HS-5 (cell line): ENCODE data around the gene LGR6.
A peak's percentile ranks its signal among the peaks of the same experiment; 100 is the strongest.
"Not testable (repeated sequence)": the region's sequence is repeated elsewhere in the genome, so short reads cannot be mapped to it uniquely, and the experiment has no call there.

Experiments
- DNase-seq: peaks from one replicate; pipeline ENCODE4 v3.0.0-alpha.2; 2012; ENCODE audit warnings: low read depth

The LGR6 gene

DNA sequence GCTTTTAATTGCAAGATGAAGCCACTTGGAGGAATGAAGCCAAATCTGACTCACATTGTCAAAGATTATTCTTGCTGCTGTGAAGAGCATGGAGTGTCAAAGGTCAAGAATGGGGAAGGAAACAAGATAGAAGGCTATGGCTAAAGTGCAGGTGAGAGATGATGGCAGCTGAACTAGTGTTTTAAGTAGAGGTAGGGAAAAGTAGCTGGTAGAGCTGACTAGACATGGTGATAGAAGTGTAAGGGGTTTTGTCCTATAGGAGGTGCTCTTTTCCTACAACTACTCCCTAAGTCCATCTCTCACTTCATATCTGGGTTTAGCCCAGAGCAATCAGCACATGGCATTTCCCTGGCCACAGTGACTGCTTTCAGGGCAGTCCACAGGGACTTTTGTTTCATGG is 136.3 kb downstream of the LGR6 start:
- DNase-seq: no peak

DNA sequence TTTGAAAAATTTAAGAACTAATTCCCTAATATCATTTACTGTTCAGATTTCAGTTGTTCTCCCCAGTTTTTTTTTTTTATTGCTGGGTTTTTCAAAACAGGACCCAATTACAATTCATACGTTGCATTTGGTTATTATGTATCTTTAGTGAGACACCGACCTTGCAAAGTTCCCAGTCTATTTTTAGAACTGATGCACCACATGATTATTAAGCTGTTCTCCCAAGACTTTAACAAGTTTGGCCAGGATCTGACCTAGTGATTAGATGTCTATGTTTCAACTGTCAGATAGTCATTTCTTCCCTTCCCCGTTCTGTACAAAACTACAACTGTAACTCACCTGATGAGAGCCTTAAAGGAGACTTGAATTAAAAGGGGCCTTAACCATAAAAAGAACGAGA is 140.3 kb downstream of the LGR6 start:
- no peak for DNase-seq

DNA sequence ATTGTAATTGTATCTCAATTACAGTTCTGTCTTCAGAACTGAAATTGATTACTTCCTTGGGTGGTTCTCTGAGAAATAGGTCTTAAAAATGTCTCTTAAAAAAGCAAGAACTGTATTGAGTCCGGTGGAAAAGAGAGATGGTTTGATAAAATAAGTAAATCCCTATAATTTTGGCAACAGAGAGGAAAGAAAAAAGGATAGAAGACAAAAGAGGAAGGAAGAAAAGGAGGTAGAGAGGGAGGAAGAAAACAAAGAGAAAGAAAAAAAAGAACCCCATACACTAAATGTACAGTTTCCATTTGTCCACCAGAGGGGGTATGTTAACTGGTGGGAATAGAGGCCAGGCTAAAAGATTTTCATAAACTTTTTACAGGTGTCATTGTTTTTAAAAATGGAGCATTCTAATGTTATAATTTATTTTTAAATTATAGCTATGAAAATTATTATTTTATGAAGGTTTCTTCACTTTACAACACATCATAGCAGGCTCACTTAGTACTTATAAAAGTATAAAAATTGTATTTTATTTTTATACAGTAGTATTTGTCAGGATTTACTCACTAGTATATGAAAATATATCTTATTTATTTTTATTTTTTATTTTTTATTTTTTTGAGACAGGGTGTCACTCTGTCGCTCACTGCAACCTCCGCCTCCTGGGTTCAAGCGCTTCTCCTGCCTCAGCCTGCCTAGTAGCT is 150.2 kb downstream of the LGR6 start:
- no peak for DNase-seq

DNA sequence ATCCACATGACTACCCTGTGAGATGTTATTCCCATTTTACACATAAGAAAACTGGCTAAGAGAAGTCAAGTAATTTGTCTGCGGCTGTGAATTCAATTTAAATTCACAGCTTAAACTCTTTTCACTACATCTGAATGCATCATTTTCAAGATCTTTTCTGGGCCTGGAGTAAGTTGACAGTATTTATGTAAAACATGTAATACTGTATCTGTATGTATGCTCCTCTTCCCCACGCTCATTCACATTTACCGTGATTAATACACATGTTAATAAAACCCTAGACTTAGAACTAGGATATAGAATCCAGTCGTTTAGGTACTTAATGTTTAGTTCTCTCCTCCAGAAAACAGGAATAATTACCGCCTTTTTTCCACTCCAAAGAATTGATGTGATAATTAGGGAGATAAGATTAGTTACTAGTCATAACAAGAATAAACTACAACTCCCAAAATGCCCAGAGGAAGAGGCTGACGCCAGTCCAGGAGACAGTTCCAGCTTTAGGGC is 154.5 kb downstream of the LGR6 start:
- DNase-seq: no peak

DNA sequence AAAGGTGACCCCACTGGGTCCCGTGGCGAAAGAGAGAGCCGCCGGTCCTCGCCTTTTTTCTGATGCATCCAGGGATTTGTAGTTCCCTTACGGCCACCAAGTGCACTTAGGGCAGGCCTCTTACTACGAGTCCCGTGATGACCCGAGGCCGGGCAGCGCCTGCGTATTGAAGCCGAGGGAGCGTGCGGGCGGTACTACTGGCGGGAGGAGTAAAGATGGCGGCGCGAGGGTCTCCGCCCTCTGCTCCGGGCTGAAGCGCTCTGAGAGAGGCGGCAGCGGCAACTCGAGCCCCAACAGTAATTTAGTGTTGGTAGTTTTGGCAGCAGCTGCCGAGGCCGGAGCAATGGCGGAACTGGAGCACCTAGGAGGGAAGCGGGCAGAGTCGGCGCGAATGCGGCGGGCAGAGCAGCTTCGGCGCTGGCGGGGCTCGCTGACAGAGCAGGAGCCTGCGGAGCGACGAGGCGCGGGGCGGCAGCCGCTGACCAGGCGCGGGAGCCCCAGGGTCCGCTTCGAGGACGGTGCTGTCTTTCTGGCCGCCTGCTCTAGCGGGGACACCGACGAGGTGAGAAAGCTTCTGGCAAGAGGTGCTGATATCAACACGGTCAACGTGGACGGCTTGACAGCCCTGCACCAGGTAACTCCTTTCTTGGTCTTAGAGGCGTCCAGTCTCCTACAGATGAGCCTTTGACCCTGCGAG is 155.1 kb downstream of the LGR6 start, which contains the start of gene PPP1R12B:
TSS of gene PPP1R12B (plus strand) at position 191 of the 697 bp plus-strand sequence. CDS start at position 344, 153 bp downstream.
- peak; percentile 94 for DNase-seq

DNA sequence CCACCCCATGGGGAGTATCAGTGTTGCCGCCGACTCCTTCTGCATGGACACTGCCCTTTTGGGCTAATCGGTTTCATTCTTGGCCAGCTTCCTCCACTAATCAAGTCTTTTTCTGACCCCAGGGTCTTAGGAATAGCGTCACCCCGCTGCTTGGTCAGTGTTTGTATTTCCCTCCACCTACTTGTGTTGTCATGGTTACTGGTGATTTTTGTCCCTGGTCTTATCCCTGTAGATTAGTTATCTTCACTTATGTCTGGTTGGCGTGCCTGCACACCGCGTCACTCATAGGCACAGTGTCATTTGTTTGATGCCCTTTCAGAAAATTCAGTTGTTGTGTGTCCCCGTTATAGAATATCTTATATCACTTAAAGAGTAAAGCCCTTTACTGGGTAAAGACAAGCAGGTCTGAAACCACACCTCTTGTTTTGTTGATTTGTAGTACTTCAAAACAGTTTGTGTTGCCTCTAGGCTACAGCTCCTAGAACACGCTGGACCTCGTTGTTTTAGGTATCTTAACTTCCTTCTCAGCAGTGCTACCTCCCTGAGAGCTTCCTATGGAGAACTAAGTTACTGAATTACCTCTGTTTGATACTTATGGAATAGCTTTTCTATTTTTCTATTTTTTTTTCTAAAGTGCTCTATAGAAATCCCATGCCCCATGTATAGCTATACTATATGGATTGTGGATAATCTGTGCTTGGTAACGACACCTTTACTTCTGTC is 155.8 kb downstream of the LGR6 start:
- DNase-seq: peak; percentile 39

DNA sequence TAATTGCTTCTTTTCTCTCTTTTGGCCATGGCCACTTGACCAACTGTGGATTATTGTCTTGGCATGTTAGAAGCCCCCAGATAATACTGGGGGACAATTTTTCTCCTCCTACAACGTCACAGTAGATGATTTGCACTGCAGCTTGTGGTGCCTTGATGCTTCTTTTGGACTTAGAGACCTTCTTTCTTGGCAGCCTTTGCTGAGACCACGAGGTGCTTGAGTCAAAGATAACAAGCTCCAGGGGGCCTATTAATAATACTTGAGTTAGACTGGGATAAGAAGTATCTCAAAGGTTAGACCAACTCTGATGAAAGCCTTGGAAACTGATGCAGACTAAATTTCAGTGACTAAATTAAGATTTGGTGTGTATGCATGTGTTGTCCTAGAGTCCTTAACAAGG is 158.1 kb downstream of the LGR6 start:
- DNase-seq: no peak

DNA sequence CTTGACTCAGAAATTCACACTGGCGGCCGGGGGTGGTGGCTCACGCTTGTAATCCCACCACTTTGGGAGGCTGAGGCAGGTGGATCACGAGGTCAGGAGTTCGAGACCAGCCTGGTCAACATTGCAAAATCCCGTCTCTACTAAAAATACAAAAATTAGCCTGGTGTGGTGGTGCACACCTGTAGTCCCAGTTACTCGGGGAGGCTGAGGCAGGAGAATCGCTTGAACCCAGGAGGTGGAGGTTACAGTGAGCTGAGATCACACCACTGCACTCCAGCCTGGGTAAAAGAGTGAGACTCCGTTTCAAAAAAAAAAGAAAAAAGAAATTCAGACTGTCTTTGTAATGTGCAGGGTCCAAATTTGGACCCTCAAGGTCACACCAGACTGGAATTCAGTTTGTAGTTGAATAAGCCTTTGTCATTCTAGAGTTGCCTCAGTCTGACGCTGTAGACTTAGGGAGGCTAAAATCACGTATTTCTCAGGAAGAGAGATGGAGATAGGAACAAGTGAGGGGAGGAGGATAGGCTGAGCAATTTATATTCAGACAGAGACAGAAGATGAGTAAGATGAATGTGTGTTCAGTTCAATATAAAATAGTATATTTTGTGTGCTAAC is 159.1 kb downstream of the LGR6 start:
- not testable (repeated sequence) for DNase-seq

DNA sequence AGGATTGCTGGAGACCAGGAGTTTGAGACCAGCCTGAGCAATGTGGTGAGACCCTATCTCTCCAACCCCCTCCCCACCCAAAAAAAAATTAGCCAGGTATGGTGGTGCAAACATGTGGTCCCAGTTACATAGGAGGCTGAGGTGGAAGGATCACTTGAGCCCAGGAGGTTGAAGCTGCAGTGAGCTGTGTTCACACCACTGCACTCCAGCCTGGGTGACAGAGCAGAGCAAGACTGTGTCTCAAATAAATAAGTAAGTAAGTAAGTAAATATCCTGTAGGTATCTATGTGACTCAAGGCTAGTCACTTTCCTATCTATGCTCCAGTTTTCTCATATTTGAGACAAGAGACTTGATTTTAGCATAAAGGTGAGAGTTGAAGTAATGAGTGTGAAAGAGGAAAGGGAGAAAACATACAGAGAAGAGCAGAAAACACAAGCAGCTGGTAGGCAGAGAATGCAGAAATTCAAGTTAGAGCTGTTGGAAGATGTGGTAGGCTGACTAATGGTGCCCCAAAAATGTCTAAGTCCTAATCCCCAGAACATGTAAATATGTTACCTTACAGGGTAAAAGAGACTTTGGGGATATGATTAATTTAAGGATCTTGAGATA is 162.4 kb downstream of the LGR6 start:
- no peak for DNase-seq

DNA sequence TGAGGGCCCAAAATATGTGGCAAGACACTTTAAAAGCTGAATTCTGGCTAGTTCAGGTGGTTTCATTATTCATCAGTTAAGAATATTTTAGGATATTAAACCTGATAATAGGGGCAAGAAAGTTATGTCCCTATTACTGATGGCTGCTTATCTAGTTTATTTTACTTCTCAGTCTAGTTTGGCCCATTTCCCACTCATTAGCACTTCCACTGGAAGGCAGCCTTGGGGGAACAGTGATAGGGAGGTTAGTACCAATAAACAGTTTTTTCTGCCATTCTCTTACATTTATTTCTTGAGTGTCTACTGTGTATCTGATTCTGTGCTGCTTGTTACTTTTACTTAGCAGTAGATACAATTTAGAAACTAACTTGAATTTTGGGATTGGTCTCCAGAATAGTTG is 163.9 kb downstream of the LGR6 start:
- DNase-seq: no peak

DNA sequence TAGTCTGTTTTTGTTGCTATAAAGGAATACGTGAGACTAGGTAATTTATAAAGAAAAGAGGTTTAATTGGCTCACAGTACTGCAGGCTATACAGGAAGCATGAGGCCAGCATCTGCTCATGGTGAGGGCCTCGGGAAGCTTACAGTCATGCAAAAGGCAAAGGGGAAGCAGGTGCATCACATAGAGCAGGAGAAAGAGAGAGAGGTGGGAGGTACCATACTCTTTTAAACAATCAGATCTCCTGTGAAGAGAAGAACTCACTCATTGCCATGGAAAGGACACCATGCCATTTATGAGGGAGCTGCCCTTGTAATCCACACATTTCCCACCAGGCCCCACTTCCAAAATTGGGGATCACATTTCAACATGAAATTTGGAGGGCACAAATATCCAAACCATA is 167.6 kb downstream of the LGR6 start:
- no peak for DNase-seq

DNA sequence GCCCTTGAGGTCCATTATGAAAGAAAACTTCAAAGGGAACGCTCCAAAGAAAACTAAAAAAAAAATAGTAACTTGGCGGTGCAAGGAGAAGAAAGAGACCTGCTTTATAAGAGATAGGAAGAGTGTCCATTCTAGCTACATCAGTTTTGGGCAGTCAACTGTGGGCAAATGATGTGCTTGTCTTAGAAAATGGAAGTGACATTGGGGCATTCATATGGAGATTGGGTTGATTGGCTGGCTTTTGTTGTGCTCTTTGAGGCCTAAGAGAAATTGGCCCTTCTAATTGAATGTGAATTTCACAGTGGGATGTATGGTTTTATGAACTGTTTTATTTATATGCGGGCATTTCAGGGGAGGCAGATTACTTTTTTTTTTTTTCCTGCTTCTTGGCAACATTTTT is 168.1 kb downstream of the LGR6 start:
- no peak for DNase-seq

DNA sequence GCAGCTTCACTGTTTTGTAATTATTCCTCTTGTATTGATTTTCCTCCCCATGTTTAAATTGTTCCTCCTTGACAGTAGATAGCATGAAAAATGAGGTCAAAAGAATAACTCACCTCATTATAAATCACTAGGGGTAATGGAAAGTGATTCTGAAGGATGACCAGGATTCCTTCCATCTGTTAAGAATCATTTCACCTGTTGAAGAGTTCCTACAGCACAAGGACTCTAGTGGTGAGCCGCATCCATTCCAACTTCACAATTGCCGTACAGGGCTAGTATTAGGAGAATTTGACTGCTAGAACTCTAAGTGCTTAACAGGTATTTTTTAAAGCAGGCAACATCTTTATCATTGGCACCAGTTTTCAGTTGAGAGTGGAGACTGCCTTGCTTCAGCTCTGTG is 168.6 kb downstream of the LGR6 start:
- no peak for DNase-seq

DNA sequence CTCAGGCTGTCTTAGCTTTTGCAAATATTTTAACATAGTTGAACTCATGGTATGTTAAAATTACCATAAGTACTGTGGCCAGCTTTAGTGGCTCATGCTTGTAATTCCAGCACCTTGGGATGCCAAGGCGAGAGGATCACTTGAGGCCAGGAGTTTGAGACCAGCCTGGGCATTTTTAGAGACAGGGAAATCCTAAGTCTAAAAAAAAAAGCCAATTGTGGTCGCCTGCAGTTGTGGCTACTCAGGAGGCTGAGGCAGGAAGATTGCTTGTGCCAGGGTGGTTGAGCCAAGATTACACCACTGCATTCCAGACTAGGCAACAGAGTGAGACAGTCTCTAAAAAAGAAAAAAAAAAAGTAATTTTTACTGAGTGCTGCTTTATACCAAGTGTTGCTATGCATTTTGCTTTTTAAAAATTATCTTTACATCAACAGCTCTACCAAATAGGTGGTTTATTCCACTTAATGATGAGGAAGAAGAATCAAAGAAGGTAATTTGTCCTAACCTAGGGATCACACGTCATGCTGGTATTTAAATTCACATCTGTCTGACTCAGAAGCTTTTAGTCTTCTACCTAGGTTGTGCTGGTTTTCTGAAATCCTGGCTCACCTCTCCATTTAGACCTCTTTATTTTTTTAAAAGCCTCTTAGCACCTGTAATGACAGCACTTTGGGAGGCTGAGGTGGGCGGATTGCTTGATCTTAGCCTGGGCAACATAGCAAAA is 171.7 kb downstream of the LGR6 start:
- no peak for DNase-seq

DNA sequence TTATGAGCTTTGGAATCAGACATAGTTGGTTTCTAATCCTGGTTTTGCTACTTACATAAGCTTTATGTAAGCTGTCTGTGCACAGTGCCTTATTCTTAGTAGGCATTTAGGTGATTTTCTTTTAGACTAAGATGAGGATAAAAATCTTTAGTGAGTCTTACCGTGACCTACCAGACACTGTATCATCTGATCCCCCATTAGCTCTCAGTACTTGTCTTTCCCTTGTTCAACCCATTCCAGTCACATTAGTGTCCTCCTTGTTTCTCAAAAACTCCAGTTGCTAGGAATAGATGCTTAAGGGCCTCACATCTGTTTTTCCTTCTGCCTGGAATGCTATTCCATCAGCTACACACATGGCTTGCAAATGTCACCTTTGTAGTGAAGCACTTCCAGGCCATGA is 173.7 kb downstream of the LGR6 start:
- DNase-seq: no peak
